Suppressor macrophage treated with lipopolysaccharide for 4 hours (primary cell): ENCODE data around the gene COQ8A.
"Not testable (repeated sequence)": the region's sequence is repeated elsewhere in the genome, so short reads cannot be mapped to it uniquely, and the experiment has no call there.

Experiments used
- DNase-seq: peaks from one replicate; pipeline ENCODE4 v3.0.0-alpha.2; 2020

The COQ8A gene

GRCh38 chr1:226929260-226930111 is 10.6 kb upstream of the COQ8A start:
- DNase-seq: not testable (repeated sequence)

- no peak for DNase-seq
These were observed 5.4 kb upstream of the COQ8A start for GRCh38 chr1:226934483-226935237.

DNA sequence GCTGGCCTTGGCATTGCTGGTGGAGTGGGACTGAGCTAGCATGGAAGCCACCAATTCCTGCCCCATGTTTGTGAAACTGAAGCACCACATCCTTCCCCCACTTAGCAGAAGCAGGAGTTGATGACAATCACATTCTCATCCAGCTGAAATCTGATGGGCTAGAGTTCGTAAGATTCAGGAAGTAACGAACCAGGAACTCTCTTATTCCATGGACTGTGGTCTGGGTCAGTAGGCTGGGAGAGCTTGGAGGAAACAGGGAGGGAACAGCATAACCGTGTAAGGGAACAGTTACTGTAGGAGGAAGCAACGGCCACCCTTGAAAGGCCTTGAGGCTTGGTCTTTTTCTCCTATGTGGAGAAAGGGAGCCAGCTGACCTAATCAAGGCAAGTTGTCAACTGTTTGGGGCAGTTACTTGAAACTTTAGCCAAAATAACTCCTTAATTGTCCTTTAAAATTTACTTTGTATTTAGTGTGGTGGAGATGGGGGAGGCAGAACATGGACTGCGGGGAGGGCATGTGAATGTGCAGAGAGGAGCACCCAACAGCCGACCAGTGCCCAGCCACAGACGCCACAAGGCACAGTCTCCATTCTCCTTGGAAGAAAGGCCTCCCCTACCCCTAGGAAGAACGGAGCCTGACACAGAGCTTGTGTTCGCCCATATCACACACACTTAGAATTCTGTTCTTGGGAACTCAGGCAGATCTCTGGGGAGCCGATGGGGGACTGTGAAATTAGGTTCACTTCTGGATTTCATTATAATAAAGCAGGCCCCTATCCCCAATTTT is 2.0 kb upstream of the COQ8A start:
- DNase-seq: peak; percentile 68

GRCh38 chr1:226938903-226939437 is 1.1 kb upstream of the COQ8A start:
- DNase-seq: peak; percentile 67

DNA sequence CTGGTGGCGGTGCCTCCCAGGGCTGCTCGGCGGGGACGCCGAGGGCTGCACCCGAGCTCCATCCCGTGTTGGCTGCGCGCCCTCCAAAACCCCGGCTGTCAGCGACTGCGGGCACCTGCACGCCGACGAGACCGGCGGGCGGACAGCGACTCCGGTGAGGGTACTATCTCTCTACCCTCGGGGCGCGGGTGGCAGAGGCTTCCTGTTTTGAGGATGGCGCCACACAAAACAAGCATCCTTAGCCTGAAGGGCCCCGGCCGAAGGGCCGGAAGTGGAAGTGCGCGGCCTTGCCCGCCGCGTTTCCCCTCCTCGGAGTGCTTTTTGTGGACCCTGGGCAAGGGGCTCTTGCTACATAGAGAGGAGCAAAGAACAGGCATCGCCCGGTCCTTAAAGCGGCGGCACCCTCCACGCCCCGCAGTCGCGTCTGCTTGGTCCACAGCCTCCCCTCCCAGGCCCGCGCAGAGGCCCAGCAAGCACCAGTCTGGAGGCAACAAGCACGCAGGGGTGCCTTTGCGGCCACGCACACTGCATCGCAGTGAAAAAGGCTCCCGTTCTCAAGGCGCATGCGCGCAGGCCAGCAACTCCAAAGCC is 561 bp upstream of the COQ8A start:
- peak; percentile 63 for DNase-seq

GRCh38 chr1:226940806-226941067 is 643 bp downstream of the COQ8A start:
- no peak for DNase-seq

- DNase-seq: no peak
These were observed 2.3 kb downstream of the COQ8A start for GRCh38 chr1:226942392-226942791.

- DNase-seq: peak; percentile 21
These were observed 3.1 kb downstream of the COQ8A start for GRCh38 chr1:226943156-226943555.

DNA sequence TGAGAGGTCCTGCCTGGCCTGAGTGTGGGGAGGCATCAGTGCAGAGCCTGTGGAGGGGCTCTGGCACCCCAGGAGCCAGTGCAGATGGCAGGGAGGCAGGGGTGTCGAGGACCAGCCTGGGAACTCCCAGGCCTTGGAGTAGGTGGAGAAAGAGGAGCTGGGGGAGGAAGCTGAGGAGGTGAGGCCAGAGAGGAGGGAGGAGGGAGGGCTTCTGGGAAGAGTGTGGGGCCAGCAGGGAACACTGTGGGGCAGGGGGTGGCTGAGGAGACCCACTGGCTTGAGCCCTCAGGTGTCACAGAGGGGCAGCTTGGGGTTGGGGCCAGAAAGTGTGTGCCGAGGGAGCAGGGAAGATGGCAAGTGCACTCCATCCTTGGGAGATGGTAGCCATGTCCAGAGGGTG is 3.8 kb downstream of the COQ8A start:
- DNase-seq: no peak

DNA sequence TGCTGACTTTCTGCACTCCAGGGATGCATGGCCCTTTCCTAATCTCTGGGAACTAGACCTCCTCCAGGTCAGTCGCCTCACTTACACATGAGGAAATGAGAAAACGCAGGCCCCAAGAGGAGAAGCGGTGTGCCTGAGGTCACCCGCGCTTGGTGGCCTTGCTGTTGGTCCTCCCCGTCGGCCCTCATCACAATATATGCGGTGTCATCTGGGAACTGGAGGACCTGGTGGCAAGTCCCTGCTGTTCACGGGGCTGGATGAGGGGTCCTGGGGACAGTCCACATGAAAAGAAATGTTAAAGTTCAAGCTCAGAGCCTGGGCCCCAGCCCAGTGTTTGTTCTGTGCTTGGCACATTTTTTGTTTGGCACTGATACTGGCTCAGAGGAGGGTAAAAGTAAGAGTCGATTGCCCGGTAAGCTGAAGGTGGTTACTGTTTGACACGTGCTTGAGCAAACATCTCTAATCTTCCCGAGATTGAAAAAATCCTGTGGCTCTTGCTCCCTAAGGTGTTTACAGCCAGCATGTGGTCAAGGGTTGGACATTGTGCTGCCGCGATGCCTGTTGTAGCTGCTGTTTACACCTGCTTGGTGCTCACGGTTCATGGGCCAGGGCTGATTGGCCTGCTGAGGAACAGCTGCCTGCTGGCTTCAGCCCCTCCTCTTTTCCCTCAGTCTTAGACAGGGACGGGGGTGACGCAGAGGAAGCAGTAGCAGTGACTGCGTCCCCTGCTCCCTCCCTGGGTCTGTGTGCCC is 5.2 kb downstream of the COQ8A start:
- DNase-seq: no peak

- no peak for DNase-seq
These were observed 5.8 kb downstream of the COQ8A start for GRCh38 chr1:226945858-226946245.

DNA sequence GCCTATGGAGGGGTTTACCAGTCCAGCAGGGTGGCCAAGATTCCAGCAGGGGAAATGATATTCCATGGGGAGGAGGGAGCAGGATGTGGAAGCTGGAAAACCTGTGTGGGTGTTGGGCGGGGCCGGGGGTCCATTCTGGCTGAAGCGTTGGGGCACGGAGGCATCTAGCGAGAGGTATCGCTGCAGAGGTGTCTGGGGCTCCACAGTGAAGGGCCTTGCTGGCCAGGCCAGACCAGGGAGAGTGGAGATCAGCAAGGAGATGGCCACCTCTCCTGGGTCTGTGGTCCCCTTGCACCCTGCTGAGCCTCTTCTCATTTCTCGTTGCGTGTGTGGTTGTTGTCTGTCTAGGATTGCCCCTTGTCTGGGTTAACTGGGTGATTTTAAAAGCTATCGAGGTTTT is 6.2 kb downstream of the COQ8A start:
- DNase-seq: no peak

DNA sequence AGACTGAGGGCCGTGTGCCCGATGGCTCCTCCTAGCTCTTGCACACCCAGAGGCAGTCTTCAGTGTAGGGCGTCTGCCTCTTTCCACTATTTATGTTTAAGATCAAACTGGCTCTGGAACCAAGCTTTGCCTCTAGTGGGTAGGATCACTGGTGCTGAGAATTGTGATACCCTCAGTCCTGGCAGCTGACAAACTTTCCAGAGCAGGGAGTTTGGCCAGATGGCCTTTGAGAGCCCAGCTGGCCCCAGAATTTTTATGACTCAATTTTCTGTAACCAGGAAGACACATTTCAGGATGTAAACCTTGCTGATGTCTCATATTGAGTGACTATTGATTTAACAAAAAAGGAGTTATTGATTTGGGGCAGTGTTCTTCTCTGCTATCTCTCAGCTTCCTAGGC is 6.7 kb downstream of the COQ8A start:
- no peak for DNase-seq

- no peak for DNase-seq
These were observed 8.0 kb downstream of the COQ8A start for GRCh38 chr1:226948051-226948450.

- no peak for DNase-seq
These were observed 8.4 kb downstream of the COQ8A start for GRCh38 chr1:226948480-226948879.

DNA sequence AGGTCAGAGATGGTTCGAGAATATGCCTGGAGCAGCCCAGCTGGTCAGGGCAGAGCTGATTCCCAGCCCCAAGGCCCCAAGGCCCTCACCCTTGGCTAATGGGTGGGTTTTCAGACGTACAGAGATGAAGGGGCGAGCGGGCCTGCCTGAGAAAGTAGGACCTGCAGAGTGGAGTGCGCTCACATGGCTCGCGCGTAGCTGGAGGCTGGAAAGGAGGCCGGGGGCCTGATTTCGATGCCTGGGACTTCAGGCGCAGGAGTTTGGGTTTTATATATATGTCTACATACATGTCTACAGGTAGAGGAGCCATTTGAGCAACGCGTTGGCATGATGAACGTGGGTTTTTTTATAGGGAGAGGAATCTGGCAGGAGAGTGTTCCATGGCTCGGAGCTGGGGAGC is 8.9 kb downstream of the COQ8A start:
- no peak for DNase-seq

- DNase-seq: no peak
These were observed 9.3 kb downstream of the COQ8A start for GRCh38 chr1:226949401-226949800.

DNA sequence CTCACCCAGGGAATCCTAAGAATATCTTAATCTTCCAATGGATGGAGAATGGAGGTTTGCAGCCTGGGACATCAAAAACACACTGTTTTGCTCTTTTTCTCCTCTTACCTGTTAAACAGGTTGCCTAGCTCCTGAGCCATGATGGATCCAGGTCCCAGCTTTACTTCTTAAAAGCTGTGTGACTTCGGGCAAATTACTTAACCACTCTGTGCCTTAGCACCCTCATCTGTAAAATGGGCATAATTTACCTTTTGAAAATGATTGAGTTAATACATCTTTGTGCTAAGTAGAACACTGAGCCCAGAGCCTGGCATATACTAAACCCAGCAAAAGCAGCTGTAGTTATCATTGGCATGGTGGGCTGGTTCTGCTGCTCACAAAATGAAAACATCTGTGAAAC is 10.2 kb downstream of the COQ8A start:
- DNase-seq: no peak

GRCh38 chr1:226950871-226951270 is 10.8 kb downstream of the COQ8A start:
- no peak for DNase-seq

DNA sequence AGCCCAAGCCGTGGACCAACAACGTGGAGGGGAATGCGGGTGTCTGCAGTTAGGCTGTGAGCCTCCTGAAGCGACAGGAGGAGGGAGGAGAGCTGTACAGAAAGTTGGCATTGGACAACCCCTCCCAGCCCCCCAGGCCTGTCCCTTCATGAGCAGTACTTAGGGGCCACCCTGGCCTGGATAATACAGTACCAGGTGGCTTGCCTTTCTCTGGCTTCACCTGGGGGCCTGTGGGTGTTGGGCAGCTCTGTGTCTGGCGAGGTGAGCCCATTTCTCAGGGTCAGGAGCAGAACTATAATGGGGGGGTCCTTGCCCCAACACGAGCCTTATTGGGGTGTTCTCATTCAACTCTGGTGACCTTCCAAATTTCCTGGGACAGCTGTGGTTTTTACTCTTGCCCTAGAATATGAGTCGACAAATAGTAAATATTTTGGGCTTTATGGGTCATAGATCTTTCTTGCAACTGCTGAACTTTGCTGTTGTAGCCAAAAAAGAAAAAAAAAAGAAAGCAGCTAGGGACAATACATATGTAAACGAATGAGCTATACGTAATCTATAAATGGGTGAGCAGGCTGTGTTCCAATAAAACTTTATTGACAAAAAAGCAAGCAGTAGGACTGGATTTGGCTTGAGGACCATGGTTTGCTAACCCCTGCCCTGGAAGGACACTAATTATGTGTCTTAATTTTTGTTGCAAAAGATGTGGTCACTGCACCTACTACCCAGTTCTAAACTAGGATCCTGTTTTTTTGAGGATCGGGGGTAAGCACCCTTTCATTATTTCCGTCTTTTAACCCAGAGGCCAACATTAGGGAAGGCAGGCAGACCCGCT is 11.4 kb downstream of the COQ8A start:
- no peak for DNase-seq

- no peak for DNase-seq
These were observed 12.0 kb downstream of the COQ8A start for GRCh38 chr1:226952118-226952441.
